Stimulated activated CD8-positive, alpha-beta memory T cell treated with anti-CD3 and anti-CD28 coated beads, Interleukin-4, amount 100 ng/mL, for 24 hours (primary cell): ENCODE results near the gene SYT6.

Experiments used
- DNase-seq: peaks from one replicate; pipeline ENCODE4 v3.0.0-alpha.2; 2020; ENCODE audit warnings: low read depth

SYT6 gene, protein sequence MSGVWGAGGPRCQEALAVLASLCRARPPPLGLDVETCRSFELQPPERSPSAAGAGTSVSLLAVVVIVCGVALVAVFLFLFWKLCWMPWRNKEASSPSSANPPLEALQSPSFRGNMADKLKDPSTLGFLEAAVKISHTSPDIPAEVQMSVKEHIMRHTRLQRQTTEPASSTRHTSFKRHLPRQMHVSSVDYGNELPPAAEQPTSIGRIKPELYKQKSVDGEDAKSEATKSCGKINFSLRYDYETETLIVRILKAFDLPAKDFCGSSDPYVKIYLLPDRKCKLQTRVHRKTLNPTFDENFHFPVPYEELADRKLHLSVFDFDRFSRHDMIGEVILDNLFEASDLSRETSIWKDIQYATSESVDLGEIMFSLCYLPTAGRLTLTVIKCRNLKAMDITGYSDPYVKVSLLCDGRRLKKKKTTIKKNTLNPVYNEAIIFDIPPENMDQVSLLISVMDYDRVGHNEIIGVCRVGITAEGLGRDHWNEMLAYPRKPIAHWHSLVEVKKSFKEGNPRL

DNA sequence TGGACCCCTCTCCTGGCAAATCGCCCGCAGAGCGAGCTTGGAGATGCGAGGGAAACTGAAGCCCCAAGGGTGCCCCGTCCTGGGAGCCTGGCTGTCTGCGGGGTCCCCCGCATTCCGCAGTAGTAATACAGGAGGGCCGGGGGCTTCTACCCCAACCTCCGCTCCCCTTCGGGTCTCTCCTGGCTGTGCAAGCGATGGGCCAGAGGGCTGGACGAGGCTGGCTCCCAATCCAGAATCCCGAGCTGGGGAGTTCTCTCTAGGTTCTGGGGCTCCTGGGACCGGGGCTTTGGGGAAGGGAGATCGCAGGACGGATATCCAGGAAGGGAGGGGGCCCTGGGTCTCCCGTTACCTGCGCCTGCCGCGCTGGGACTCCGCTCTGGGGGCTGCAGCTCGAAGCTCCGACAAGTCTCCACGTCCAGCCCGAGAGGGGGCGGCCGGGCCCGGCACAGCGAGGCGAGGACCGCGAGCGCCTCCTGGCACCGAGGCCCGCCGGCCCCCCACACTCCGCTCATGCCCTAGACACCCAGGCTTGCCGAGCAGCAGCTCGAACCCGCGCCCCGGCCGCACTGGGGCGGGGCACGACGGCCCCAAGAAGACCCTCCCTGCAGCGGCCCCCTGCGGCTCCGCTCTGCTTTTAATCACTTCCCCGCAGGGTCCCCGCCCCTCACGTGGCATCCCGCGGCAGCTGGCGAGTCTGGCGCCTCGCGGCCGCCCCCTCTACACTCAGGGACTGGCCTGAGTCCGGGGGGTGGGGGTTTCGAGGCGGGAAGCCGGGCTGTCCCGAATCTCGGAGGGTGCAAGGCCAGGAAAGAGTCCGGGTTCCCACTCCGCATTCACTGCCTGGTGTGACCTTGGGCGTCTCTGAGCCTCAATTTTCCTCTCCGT is at the start of gene SYT6:
Gene SYT6 (minus strand): TSS at position 609 of the 885 bp plus-strand sequence. CDS start 97 bp downstream, at position 512.
- no peak for DNase-seq

DNA sequence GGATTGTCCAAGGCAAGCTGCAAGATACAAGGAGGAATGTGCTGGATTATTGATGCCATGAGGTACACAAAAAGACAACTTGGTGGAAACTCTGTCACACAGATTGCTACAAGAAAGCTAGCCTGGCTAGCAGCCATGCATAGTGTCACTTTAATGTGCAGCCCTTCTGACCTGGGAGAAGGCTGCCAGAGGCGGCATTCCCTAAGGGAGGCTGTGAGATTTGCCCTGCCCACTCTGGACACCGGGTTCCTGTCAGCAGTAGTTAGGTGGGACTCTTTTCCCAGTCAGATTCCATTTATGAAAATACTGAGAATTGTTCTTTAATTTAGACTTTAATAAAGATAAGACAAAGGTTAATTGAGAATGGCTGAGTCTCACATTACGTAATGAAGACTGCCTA is 47.8 kb upstream of the SYT6 start:
- DNase-seq = no peak

DNA sequence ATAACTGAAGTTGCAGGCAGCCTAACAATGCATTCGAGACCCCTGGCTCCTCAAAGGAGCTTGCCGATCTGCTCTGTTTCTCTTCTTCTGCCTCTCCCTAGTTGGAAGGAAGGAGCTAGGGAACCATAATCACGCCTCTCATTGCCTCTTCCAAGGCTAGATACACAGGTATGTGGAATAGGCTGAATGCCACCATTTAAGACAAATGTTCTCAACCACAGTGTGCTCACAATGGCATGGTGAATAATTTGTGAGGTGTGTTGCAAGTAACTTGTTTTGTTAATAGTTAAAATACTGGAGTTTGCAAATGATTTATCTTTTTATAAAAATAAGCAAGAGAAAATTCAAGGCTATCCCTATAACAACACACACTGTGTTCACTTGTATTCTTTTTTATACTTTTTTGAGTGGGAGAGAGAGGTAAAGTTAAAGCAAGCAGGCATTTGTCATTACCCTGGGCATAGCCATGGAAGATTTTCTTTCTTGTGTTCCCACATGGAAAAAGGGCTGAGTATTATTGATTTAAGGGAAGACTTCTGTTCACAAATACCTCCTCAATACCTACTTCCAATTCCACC is 45.4 kb upstream of the SYT6 start:
- DNase-seq = no peak

DNA sequence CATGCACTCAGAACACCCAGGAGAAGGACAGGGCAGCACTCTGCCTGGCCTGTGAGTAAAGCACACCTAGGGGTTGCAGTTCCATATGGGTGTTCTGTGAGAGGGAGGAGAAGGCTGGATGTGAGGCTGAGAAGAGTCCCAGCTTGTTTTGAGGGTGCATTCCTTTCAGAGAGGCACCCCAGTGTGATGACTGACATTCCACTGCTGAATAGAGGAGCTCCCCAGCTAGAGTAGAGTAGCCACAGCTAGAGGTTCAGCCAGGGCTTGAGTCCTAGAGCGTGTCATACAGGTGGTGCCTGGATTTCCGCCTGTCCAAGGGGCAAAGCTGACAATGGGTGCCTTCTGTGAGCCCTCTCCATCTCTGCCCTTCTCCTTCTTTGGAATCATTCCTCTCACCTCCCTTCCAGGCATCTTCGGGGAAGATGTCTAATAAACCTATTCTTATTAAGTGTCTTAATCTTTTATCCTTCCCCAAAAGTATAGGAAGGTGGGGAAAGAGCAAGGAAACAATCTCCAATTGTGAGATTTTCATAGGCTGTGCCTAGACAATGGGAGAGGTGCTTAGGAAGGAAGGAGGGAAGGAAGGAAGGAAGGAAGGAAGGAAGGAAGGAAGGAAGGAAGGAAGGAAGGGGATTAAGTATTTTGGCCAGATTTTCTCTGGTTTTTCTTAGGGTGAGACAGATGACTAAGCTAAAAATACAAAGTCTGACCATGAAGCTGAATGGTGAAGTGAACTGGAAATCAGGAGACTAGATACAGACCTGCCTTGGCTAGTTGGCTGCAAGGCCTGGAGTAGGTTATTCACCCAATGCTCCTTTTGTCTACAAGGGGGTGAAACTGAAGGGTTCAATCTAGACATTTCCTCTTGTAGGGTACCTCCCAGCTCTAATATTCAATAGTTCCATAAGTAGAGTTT is 43.6 kb upstream of the SYT6 start:
- DNase-seq = no peak

DNA sequence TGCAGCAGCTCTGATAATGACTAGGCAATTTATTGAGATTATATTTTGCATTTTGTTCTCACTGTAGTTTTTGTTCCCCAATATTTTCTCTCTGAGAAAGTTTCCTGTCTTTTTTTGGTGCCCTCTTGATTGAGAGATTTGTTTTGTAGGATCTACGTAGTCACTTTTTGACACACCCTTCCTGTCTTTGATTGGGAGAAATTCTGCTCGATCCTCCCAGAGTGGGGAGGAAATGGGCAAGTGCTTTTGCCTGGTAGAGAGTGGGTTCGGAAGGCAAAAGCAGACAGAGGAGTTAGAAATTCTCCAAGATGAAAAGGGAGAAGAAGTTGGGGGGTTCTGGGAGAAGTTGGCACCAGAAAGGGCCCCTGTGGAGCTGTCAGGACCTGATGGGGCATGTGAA is 42.1 kb upstream of the SYT6 start:
- DNase-seq = no peak

DNA sequence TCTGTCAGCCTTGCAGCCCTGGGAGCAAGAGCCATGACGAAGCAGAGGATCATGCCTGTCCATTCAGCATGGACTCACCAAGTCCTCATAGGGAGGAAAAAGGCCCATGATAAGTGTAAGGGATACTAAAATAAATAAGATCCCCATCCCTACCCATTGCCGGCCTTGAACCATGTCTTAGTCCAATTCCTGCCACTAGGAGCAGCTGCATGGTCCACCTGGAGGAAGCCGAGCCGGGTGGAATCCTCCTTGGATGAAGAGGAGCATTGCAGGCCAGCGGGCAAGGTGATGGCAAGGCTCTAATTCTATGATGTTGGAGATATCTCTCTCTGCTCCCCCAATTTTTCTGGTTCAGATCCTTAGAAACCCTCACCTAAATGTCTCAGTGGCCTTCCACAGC is 38.7 kb upstream of the SYT6 start:
- DNase-seq = no peak

DNA sequence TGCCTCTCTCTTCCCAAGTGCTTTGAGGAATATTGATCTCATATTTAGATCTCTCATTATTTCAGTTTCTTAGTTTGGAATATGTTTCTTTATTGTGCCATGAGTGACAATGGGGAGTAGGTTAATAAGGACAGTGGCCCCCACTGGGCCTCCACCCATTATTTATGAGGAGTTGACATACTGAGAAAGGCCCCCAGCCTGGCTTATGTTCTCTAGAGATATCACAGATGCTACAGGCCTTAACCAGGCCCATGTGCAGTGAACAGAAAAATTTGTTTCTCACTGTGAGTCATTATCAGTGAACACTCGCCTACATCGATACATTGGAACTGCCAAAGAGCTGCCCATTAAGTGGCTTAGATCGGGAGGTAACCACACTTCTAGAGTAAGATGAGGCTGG is 35.7 kb upstream of the SYT6 start:
- no peak for DNase-seq

DNA sequence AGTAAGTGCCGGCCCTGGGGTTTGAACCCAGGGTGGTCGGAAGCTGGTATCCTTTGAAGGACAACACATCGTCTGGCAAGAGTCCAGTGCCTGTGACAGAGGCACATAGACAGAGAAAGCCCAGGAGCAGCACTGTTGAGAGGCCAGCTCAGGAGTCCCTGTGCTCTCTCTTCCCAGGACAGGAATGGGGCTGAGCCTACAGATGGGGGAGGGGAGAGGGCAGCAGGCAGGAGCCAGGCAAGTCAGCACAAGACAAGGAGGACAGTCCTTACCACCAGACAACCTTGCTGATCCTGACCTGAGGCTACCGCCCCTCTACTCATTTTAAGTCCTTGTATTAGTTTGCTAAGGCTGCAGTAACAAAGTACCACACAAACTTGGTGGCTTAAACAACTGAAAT is 27.7 kb upstream of the SYT6 start:
- DNase-seq = no peak

DNA sequence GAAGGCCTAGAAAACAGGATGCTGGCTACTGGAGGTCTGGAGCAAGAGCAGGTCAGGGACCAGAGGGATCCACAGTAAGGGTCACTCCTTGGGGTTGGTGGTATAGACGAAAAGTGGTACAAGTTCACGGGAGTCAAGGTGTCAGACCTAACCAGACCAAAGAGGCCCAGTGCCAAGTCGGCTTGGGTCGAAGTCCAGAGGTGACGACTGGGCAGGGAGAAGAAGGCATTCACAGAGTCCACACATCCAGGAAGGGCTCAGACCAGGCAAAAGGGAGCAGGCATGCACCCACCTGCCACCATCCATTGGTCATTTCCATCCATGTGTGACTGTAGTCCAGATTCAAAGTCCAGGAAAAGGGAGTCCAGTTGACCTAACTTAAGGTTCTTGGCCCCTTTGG is 27.1 kb upstream of the SYT6 start:
- no peak for DNase-seq

DNA sequence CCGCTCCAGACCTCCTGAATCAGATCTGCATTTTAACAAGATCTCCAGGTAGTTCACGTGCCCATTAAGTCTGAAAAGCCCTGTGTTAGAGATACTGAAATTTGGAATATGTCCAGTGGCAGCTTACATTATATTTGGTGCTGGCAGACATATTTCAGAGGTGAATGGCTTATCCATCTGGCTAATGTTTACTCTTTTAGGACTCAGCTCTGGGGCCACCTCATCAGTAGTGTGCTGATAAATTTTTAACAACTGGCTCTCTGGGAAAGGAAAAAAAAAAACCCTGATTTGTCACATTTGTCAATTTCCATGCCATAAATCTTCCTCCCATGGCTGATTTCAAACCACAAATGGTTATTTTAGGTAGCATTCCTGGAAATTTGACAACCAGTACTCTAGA is 25.3 kb upstream of the SYT6 start:
- no peak for DNase-seq

DNA sequence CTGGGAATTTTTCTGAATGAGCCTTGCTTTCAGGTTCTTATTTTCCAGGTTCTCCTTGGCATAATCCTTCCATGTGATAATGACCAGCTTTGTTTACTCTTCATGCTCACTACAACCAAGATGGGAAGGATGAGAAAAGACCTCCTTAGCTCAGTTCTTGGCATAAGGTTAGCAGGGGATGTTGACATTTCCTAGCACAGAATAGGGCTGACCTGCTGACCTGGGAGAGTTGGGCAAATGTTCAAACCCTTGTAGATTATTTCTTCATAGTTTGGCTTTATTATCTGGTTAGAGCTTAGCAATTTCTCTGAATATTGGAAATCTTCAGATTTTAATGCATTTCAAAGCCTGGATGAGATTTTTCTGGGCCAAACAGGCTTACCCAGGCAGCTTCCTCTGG is 23.6 kb upstream of the SYT6 start:
- DNase-seq = no peak

DNA sequence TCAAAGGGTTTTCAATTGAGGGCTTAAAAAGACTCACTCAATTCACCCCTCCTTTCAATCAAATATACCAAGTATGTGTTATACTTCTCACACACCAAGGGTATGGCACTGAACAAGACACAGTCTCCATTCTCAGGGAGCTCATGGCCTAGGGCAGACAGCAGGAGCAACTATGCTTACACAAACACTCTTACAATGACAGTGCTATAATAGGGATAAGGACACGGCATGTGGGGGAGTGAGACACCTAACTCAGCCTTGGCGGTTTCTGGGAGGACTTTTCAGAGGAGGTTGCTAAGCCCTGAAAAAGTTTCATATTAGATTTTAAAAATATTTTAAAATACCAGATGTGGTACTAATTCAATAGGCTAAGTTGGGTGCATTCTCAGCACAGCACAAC is 22.7 kb upstream of the SYT6 start:
- no peak for DNase-seq

DNA sequence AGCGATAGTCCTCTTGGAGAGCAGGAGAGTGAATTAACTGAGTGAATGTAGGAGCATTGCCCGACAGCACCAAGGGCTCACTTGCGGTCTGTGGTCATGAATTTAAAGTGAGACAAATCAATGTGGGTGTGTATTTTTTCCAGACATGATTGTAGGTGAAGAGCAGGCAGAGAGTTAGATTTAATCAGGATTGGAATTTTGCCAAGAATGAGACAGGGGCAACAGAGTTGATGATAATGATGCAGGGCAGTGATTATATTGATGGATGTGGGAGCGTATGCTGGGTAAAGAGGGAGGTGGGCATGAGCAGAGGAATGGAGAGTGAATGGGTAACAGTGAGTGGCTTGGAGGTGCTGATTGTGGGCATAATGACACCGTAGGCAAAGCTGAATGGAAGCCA is 20.0 kb upstream of the SYT6 start:
- no peak for DNase-seq

DNA sequence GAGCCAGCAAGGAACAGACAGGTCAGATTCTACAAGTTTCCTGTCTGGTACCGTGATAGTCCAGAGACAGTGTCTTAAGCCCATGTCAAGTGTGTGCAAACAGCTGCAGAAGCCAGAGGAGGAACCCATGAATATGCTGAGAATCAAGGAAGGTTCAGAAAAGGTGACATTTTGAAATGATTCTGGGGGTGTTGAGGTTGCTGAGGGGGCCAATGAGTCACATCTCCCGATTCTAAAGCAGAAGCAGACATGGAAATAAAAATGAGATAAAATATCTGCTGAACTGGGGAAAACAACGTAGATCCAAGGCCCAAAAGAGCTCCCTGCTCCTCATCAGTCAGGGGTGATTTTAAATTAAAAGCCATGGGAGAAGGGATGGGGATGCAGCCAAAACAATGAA is 15.8 kb upstream of the SYT6 start:
- DNase-seq = no peak

DNA sequence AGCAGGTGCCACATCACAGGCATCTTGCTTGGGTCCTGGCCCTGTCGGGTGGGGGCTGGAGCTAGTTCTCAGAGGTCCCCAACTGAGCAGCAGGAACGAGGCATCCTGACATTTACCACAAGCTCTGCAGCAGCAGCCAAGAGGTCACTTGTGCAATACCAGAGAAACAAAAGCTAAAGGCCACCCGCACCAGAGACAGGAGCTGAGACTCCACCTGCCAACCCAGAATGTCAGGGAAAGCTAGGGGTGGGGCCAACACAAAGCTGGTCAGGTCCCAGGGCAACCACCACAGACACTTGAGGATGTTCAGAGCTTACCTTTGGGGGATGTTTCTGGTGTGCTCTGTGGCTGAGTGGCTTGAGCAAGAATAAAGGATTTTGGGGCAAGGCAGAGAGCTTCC is 13.6 kb upstream of the SYT6 start:
- no peak for DNase-seq

DNA sequence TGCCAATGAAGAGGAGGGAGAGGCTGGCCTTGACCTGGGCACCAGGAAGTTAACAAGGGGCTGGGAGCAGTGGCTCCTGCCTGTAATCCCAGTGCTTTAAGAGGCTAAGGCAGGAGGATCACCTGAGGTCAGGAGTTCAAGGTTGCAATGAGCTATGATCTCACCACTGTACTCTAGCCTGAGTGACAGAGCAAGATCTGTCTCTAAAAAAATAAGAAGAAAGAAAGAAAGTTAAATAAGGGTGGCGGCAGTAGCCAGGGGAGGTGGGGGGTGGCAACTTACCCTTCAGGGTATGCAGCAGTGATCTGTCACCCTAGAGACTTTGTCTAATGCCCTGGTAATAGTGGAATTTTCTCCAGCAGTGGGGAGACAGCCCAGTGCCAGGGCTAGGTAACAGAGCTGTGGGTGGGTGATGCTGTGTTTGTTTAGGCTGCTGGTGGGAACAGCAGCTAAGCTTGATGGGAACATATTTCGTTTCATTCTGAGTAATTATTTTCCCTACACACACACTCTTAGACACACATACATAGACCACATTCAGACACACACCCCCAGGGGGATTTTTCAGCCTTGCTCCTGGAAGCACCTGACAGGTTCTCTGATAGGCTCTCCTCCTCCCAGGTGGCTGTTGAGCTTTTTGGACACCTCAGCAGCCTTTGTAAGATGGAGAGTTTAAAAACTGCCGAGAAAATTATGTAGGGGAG is 11.3 kb upstream of the SYT6 start:
- no peak for DNase-seq

DNA sequence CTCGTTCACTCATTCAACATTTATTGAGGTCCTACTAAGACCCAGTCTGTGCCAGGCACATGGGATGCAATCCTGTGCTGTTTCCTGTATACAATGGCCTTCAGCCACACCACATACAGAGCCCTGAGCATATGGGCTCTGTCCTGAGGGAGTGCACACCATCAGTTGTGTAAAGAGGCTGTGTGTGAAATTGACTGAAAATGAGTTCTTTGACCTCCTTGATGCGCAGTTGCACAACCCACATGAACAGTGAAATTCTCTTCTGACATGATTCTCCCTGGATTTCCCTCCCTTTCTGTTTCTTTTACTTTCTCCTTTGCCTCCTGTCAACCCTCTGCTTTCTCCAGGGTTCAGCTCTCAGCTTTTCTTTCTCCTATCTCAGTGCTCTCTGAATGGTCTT is 6.3 kb upstream of the SYT6 start:
- DNase-seq = no peak

DNA sequence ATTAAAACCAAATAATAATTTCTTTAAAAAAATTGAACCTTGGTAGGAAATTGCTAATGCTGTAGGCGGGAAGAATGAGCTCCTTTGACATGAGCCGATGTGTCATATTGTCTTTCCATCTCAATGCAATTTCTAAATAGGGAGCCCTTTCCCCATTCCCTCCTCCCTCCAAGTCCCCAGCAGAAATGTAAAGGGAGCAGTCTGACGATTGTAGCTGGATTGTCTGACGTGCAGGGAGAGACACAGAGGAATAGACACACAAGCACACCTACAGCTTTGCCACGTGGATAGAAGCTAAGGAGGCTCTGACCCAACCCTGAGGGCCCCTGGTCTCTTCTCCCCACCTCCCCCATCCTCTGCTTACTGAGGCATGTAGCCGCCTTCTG is 3.6 kb upstream of the SYT6 start:
- DNase-seq = no peak

DNA sequence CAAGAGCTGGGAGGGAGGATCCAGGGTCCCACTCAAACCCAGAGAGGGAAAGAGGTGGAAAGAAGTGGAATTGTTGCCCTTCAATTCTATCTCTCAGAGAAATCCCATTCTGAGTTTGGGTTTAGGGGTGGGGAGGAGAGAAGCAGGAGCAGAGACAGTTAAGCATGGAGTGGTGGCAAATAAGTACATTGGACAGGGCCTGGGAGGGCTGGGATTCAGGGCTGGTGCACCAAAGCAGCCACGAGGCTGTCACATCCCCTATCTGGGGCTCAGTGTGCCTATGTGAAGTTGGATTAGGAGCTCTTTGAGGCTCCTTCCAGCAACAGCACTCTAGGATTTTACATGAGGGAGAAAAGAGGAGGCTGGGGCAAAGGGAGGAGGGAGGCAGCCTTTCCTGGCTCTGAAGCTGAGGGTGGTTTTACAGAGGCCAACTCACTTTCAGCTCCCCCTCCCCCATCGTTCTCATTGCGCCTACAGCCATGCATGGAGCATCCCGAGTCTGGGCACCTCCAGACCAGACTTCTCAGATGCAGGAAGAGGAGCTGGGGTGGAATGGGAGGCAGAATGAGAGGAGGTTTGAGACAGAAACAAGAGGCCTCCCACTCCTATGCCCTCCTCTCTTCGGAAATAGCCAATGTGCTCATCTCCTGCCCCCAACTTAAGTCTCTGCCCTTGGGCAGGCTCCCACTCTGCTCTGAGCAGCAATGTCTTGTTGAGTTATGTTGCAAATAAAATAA is 3.0 kb upstream of the SYT6 start:
- no peak for DNase-seq

DNA sequence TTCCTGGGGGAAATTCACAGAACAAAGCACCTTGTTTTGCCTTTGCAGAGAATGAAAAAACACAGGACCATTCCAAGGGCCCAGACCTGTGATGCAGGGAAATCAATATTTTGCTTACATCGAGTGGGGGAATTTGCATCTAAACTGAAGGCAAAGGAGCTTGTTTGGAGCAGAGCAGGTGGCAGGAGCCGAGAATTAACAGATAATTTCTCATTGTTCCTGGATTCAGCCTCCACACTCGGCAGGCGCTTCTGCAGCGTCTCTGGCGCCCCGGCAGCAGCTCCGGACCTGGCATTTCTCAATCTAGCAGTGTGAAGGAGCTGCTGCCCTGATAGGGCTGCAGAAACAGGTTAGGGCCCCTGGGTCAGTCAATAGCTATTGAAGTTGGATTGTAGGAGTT is 2.0 kb upstream of the SYT6 start:
- DNase-seq = no peak

DNA sequence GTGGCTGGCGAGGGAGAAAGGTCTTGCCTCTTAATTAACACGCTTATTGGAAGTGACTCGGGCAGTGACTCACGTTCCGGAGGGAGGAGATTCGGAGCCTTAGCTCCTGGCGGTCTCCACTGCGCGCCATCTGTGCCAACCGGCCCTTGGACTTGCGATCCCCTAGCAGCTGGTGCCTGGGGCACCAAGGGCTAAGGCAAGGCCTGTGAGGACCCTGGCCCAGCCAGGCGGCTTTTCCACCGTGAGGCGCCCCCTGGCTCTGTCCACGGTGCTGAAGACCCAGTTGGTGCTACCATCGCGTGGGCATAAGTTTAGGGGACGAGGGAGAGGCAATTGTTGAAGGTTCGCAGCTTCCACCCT is 1.3 kb upstream of the SYT6 start:
- DNase-seq = no peak
